GM20000 (cell line): ENCODE results near the gene MINAR1.

Source experiments
- DNase-seq: peaks from one replicate; pipeline ENCODE4 v3.0.0; 2012; ENCODE audit warnings: low spot score
- CTCF ChIP-seq: IDR thresholded peaks from 2 replicates; pipeline ENCODE4 v1.5.1; 2012; ENCODE audit warnings: mild to moderate bottlenecking, control low read depth; ENCODE audit errors: extremely low read depth, missing control alignments

Gene MINAR1

GRCh38 chr15:79455361-79455760 lies 23.2 kb downstream of the MINAR1 start:
- DNase-seq, result no peak
- TF ChIP-seq CTCF, result no peak

- no peak for TF ChIP-seq CTCF
- no peak for DNase-seq
These were observed 23.8 kb downstream of the MINAR1 start for GRCh38 chr15:79455943-79456342.

GRCh38 chr15:79458491-79458890 lies 26.4 kb downstream of the MINAR1 start:
- no peak for DNase-seq
- no peak for TF ChIP-seq CTCF

GRCh38 chr15:79459666-79460065 lies 27.5 kb downstream of the MINAR1 start:
- TF ChIP-seq CTCF, result no peak
- DNase-seq, result no peak

GRCh38 chr15:79463043-79463780 lies 31.1 kb downstream of the MINAR1 start:
- no peak for TF ChIP-seq CTCF
- DNase-seq, result no peak

- TF ChIP-seq CTCF, result no peak
- no peak for DNase-seq
These were observed 31.7 kb downstream of the MINAR1 start for GRCh38 chr15:79463781-79464270.

GRCh38 chr15:79466488-79466887 lies 34.4 kb downstream of the MINAR1 start:
- no peak for TF ChIP-seq CTCF
- DNase-seq, result no peak
